Measurements from ENCODE around the gene TPH2. TPM values are rescaled to one million over a fixed set of nuclear protein-coding genes. Genes with fewer than 3 reads are reported as not detected.

TPH2 gene
- total and polyA plus RNA-seq, 2 of the 13 experiments (the other 11 are each of a cell fraction or from before 2014, with no cell fraction given), result not detected

DNA sequence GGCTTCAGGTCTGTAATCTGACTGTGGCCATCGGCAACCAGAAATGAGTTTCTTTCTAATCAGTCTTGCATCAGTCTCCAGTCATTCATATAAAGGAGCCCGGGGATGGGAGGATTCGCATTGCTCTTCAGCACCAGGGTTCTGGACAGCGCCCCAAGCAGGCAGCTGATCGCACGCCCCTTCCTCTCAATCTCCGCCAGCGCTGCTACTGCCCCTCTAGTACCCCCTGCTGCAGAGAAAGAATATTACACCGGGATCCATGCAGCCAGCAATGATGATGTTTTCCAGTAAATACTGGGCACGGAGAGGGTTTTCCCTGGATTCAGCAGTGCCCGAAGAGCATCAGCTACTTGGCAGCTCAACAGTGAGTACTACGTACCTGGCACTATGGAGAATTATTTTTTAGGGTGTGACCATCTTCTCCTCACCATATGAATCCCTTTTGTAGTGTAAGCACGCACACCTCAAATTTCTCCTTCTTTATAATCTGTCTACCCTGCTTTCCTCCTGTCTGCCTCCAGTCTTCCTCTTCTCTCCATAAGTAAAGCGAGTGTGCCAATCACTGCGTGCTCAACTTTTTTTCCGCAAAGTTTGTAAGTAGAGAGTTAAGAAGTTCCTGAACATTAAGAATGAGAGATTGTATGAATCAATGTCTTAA lies at the start of gene TPH2 (continued):
- TF ChIP-seq, protein P1, sequence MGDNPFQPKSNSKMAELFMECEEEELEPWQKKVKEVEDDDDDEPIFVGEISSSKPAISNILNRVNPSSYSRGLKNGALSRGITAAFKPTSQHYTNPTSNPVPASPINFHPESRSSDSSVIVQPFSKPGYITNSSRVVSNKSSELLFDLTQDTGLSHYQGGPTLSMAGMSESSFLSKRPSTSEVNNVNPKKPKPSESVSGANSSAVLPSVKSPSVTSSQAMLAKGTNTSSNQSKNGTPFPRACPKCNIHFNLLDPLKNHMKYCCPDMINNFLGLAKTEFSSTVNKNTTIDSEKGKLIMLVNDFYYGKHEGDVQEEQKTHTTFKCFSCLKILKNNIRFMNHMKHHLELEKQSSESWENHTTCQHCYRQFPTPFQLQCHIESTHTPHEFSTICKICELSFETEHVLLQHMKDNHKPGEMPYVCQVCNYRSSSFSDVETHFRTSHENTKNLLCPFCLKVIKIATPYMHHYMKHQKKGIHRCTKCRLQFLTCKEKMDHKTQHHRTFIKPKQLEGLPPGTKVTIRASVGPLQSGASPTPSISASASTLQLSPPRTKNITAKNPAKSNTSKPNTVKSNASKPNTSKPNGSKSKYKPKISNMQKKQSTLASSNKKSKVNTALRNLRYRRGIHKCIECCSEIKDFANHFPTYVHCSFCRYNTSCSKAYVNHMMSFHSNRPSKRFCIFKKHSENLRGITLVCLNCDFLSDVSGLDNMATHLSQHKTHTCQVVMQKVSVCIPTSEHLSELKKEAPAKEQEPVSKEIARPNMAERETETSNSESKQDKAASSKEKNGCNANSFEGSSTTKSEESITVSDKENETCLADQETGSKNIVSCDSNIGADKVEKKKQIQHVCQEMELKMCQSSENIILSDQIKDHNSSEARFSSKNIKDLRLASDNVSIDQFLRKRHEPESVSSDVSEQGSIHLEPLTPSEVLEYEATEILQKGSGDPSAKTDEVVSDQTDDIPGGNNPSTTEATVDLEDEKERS (CRISPR knock-in tag; IDR thresholded peaks at IDR 0.05), result no peak
- TF ChIP-seq RFX3 (CRISPR knock-in tag; IDR thresholded peaks at IDR 0.05) (no peak; the same call in 1 of the 2 replicates), HNRNPH1 (optimal IDR thresholded peaks at IDR 0.05; ENCODE audit: low read depth, low read length) (no peak), ZNF766 (CRISPR knock-in tag; IDR thresholded peaks at IDR 0.05; ENCODE audit: borderline replicate concordance) (peak; percentile 97), NR2F1 (CRISPR knock-in tag; IDR thresholded peaks at IDR 0.05) (no peak), KAT8 (CRISPR knock-in tag; IDR thresholded peaks at IDR 0.05) (peak; percentile 72), SMAD1 (CRISPR knock-in tag; IDR thresholded peaks at IDR 0.05; ENCODE audit: borderline replicate concordance, low read depth) (no peak), ZSCAN25 (CRISPR knock-in tag; IDR thresholded peaks at IDR 0.05) (peak; percentile 41; the same call in 1 of the 2 replicates), ZFP62 (CRISPR knock-in tag; IDR thresholded peaks at IDR 0.05) (no peak), PHB2 (IDR thresholded peaks at IDR 0.05; ENCODE audit: partially characterized antibody) (no peak), SYNCRIP (IDR thresholded peaks at IDR 0.05; ENCODE audit: insufficient read depth, low read depth, low read length) (no peak)
- TF ChIP-seq, protein P2, sequence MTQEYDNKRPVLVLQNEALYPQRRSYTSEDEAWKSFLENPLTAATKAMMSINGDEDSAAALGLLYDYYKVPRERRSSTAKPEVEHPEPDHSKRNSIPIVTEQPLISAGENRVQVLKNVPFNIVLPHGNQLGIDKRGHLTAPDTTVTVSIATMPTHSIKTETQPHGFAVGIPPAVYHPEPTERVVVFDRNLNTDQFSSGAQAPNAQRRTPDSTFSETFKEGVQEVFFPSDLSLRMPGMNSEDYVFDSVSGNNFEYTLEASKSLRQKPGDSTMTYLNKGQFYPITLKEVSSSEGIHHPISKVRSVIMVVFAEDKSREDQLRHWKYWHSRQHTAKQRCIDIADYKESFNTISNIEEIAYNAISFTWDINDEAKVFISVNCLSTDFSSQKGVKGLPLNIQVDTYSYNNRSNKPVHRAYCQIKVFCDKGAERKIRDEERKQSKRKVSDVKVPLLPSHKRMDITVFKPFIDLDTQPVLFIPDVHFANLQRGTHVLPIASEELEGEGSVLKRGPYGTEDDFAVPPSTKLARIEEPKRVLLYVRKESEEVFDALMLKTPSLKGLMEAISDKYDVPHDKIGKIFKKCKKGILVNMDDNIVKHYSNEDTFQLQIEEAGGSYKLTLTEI (CRISPR knock-in tag; conservative IDR thresholded peaks at IDR 0.05), result no peak
- TF ChIP-seq, protein P3, sequence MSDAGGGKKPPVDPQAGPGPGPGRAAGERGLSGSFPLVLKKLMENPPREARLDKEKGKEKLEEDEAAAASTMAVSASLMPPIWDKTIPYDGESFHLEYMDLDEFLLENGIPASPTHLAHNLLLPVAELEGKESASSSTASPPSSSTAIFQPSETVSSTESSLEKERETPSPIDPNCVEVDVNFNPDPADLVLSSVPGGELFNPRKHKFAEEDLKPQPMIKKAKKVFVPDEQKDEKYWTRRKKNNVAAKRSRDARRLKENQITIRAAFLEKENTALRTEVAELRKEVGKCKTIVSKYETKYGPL (CRISPR knock-in tag; IDR thresholded peaks at IDR 0.05), result 0 out of 2 replicates have a peak, but pooled peaks have one; percentile 72
- TF ChIP-seq, protein P4, sequence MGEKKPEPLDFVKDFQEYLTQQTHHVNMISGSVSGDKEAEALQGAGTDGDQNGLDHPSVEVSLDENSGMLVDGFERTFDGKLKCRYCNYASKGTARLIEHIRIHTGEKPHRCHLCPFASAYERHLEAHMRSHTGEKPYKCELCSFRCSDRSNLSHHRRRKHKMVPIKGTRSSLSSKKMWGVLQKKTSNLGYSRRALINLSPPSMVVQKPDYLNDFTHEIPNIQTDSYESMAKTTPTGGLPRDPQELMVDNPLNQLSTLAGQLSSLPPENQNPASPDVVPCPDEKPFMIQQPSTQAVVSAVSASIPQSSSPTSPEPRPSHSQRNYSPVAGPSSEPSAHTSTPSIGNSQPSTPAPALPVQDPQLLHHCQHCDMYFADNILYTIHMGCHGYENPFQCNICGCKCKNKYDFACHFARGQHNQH (CRISPR knock-in tag; IDR thresholded peaks at IDR 0.05), result peak; percentile 48; the same call in 1 of the 2 replicates
- TF ChIP-seq, protein P5, sequence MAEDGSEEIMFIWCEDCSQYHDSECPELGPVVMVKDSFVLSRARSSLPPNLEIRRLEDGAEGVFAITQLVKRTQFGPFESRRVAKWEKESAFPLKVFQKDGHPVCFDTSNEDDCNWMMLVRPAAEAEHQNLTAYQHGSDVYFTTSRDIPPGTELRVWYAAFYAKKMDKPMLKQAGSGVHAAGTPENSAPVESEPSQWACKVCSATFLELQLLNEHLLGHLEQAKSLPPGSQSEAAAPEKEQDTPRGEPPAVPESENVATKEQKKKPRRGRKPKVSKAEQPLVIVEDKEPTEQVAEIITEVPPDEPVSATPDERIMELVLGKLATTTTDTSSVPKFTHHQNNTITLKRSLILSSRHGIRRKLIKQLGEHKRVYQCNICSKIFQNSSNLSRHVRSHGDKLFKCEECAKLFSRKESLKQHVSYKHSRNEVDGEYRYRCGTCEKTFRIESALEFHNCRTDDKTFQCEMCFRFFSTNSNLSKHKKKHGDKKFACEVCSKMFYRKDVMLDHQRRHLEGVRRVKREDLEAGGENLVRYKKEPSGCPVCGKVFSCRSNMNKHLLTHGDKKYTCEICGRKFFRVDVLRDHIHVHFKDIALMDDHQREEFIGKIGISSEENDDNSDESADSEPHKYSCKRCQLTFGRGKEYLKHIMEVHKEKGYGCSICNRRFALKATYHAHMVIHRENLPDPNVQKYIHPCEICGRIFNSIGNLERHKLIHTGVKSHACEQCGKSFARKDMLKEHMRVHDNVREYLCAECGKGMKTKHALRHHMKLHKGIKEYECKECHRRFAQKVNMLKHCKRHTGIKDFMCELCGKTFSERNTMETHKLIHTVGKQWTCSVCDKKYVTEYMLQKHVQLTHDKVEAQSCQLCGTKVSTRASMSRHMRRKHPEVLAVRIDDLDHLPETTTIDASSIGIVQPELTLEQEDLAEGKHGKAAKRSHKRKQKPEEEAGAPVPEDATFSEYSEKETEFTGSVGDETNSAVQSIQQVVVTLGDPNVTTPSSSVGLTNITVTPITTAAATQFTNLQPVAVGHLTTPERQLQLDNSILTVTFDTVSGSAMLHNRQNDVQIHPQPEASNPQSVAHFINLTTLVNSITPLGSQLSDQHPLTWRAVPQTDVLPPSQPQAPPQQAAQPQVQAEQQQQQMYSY (CRISPR knock-in tag; IDR thresholded peaks at IDR 0.05), result 0 out of 2 replicates have a peak, but pooled peaks have one; percentile 36
- TF ChIP-seq, protein P6, sequence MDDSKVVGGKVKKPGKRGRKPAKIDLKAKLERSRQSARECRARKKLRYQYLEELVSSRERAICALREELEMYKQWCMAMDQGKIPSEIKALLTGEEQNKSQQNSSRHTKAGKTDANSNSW (CRISPR knock-in tag; IDR thresholded peaks at IDR 0.05; ENCODE audit: borderline replicate concordance), result no peak

Data from HepG2 (cell line).